CD4-positive, alpha-beta T cell treated with Interleukin-12 subunit alpha and Interleukin-12 subunit beta, for 1 hour (primary cell): ENCODE measurements around the gene JMJD6.
A peak's percentile ranks its signal among the peaks of the same experiment; 100 is the strongest.

Source experiments
- DNase-seq: peaks from one replicate; pipeline ENCODE4 v3.0.0-alpha.2; 2020

JMJD6 gene

GRCh38 chr17:76696763-76697701 is 29.4 kb downstream of the JMJD6 start:
- DNase-seq = no peak

- DNase-seq = no peak
These were observed 31.2 kb downstream of the JMJD6 start for GRCh38 chr17:76695059-76695831.

GRCh38 chr17:76691379-76692191 is 34.8 kb downstream of the JMJD6 start:
- no peak for DNase-seq

GRCh38 chr17:76690596-76691280 is 35.7 kb downstream of the JMJD6 start:
- no peak for DNase-seq

GRCh38 chr17:76689859-76690258 is 36.5 kb downstream of the JMJD6 start:
- no peak for DNase-seq

- no peak for DNase-seq
These were observed 38.2 kb downstream of the JMJD6 start for GRCh38 chr17:76688165-76688622.

GRCh38 chr17:76687298-76688164 is 38.9 kb downstream of the JMJD6 start:
- DNase-seq = no peak

- no peak for DNase-seq
These were observed 39.7 kb downstream of the JMJD6 start for GRCh38 chr17:76686538-76687297.

- no peak for DNase-seq
These were observed 40.6 kb downstream of the JMJD6 start for GRCh38 chr17:76685846-76686245.

- no peak for DNase-seq
These were observed 41.0 kb downstream of the JMJD6 start for GRCh38 chr17:76685366-76685765.

GRCh38 chr17:76684756-76685155 is 41.6 kb downstream of the JMJD6 start:
- no peak for DNase-seq

- DNase-seq = no peak
These were observed 42.3 kb downstream of the JMJD6 start for GRCh38 chr17:76683921-76684745.

GRCh38 chr17:76683011-76683755 is 43.2 kb downstream of the JMJD6 start:
- no peak for DNase-seq

GRCh38 chr17:76682296-76682695 is 44.1 kb downstream of the JMJD6 start:
- DNase-seq = no peak

GRCh38 chr17:76681222-76682137 is 44.9 kb downstream of the JMJD6 start:
- peak; percentile 77 for DNase-seq

- no peak for DNase-seq
These were observed 47.2 kb downstream of the JMJD6 start for GRCh38 chr17:76679239-76679638.

- DNase-seq = peak; percentile 46
These were observed 48.1 kb downstream of the JMJD6 start for GRCh38 chr17:76678330-76678729.

GRCh38 chr17:76677406-76677805 is 49.0 kb downstream of the JMJD6 start:
- DNase-seq = no peak
